Activated B cell treated with CpG ODN at 0.5 μM for 24 hours (primary cell): ENCODE results near the gene TCF7L1. TPM values are rescaled to one million over a fixed set of nuclear protein-coding genes. Genes with fewer than 3 reads are reported as not detected.
"Not testable (repeated sequence)": the region's sequence is repeated elsewhere in the genome, so short reads cannot be mapped to it uniquely, and the experiment has no call there.

Experiments used
- ATAC-seq: fragments of 200-7000 bp; cut with Tn5 transposase; one replicate; pipeline ENCODE4 v1.10.0; 2021; ENCODE audit warnings: low read depth, mild to moderate bottlenecking, moderate library complexity
- CTCF ChIA-PET: fragments of 350-600 bp; sonication (Branson Sonifier 250); formaldehyde crosslinking; loops from one replicate; lab custom pipeline; 2021; ENCODE audit warnings: antibody characterized with exemption; lab: Charles Lee
- POLR2A ChIA-PET: fragments of 350-600 bp; sonication (Branson Sonifier 250); formaldehyde crosslinking; loops from one replicate; lab custom pipeline; 2021; ENCODE audit warnings: antibody characterized with exemption; lab: Charles Lee
- DNase-seq: peaks from one replicate; pipeline ENCODE4 v3.0.0; 2022
- H3K27ac Mint-ChIP-seq: one replicate; pipeline ENCODE4 v1.8.0; 2020; ENCODE audit warnings: mixed read lengths
- H3K27me3 Mint-ChIP-seq: one replicate; pipeline ENCODE4 v1.8.0; 2021; ENCODE audit warnings: mixed read lengths
- H3K36me3 Mint-ChIP-seq: one replicate; pipeline ENCODE4 v1.8.0; 2021; ENCODE audit warnings: low read depth, mixed read lengths
- H3K4me1 Mint-ChIP-seq: one replicate; pipeline ENCODE4 v1.8.0; 2021; ENCODE audit warnings: mixed read lengths
- H3K4me3 Mint-ChIP-seq: one replicate; pipeline ENCODE4 v1.8.0; 2020; ENCODE audit warnings: mild to moderate bottlenecking, mixed read lengths
- H3K9me3 Mint-ChIP-seq: one replicate; pipeline ENCODE4 v1.8.0; 2020; ENCODE audit warnings: mixed read lengths
- CTCF ChIP-seq: fragments of 200-600 bp; IDR thresholded peaks from one replicate; pipeline ENCODE4 v1.8.0; 2022; ENCODE audit warnings: antibody characterized with exemption, mild to moderate bottlenecking
- intact Hi-C: fragments of 100-400 bp; cut with micrococcal nuclease; formaldehyde crosslinking; loops from one replicate; pipeline ENCODE4 v1.15.1; 2024
- total RNA-seq: library from RNA; stranded (reverse); gene quantifications from 2 replicates; pipeline ENCODE4 v1.2.3, GENCODE V29; 2022

Gene TCF7L1
- total RNA-seq, 1 donor from 2014 or later, result 0.07 TPM

GRCh38 chr2:85119900-85120299 is 13.3 kb upstream of the TCF7L1 start:
- DNase-seq (no peak), ATAC-seq (no peak)
- CTCF ChIA-PET, result no interaction called here
- Mint-ChIP-seq H3K4me3 (no peak overlapping the region), H3K9me3 (no peaks in the 10 kb centered on the region), H3K4me1 (no peaks in the 10 kb centered on the region), H3K27me3 (peaks cover 11% of the 10 kb centered on the region), H3K27ac (no peak overlapping the region), H3K36me3 (no peaks in the 10 kb centered on the region)
- POLR2A ChIA-PET, result no interaction called here
- no peak for TF ChIP-seq CTCF
- intact Hi-C loops, result no loop called here

- POLR2A ChIA-PET, result no interaction called here
These were observed 12.8 kb upstream of the TCF7L1 start for GRCh38 chr2:85120363-85120762.

GRCh38 chr2:85126462-85126861 is 6.7 kb upstream of the TCF7L1 start:
- not testable (repeated sequence) for H3K9me3 Mint-ChIP-seq

More at GRCh38 chr2:85120363-85120762, 12.8 kb upstream of the TCF7L1 start:
- DNase-seq (no peak), ATAC-seq (no peak)
- Mint-ChIP-seq H3K9me3 (no peaks in the 10 kb centered on the region), H3K27me3 (peaks cover 11% of the 10 kb centered on the region), H3K36me3 (no peaks in the 10 kb centered on the region), H3K4me1 (no peaks in the 10 kb centered on the region), H3K27ac (no peak overlapping the region), H3K4me3 (no peak overlapping the region)
- intact Hi-C loops, result no loop called here
- CTCF ChIA-PET, result no interaction called here
- TF ChIP-seq CTCF, result no peak

GRCh38 chr2:85129861-85130260 is 3.3 kb upstream of the TCF7L1 start:
- no peaks in the 10 kb centered on the region for H3K9me3 Mint-ChIP-seq
- peaks cover 28% of the 10 kb centered on the region for H3K27me3 Mint-ChIP-seq
- no peaks in the 10 kb centered on the region for H3K36me3 Mint-ChIP-seq
- intact Hi-C loops, result loop anchor here (5.0 kb wide), 1 partner anchor 157 kb away; no protein-coding TSS in a partner anchor
- H3K4me3 Mint-ChIP-seq, result no peak overlapping the region
- peaks cover 14% of the 10 kb centered on the region for H3K4me1 Mint-ChIP-seq
- DNase-seq (no peak), ATAC-seq (no peak)
- POLR2A ChIA-PET, result no interaction called here
- TF ChIP-seq CTCF, result no peak
- no peak overlapping the region for H3K27ac Mint-ChIP-seq
- CTCF ChIA-PET, result no interaction called here

More at GRCh38 chr2:85126462-85126861, 6.7 kb upstream of the TCF7L1 start:
- intact Hi-C loops, H3K27ac Mint-ChIP-seq, H3K4me3 Mint-ChIP-seq, H3K36me3 Mint-ChIP-seq, H3K4me1 Mint-ChIP-seq, POLR2A ChIA-PET, CTCF ChIA-PET, ATAC-seq, DNase-seq: not testable (repeated sequence)
- H3K27me3 Mint-ChIP-seq, result peaks cover 11% of the 10 kb centered on the region

- ATAC-seq (no peak), DNase-seq (no peak)
- peaks cover 14% of the 10 kb centered on the region for H3K4me1 Mint-ChIP-seq
- H3K27ac Mint-ChIP-seq, result no peak overlapping the region
- ChIA-PET CTCF (no interaction called here), POLR2A (no interaction called here)
- peaks cover 32% of the 10 kb centered on the region for H3K27me3 Mint-ChIP-seq
- no peak overlapping the region for H3K4me3 Mint-ChIP-seq
- no peaks in the 10 kb centered on the region for H3K9me3 Mint-ChIP-seq
- H3K36me3 Mint-ChIP-seq, result no peaks in the 10 kb centered on the region
- no peak for TF ChIP-seq CTCF
- intact Hi-C loops, result loop anchor here (5.0 kb wide), 1 partner anchor 157 kb away; no protein-coding TSS in a partner anchor
These were observed 2.8 kb upstream of the TCF7L1 start for GRCh38 chr2:85130407-85130806.

GRCh38 chr2:85131116-85131515 is 2.1 kb upstream of the TCF7L1 start:
- POLR2A ChIA-PET, result interaction anchor here (0.8 kb wide), 1 partner anchor 160 kb away, joined by 4 read pairs; no protein-coding TSS in a partner anchor
- H3K27me3 Mint-ChIP-seq, result peaks cover 39% of the 10 kb centered on the region
- no peak for DNase-seq
- CTCF ChIA-PET, result no interaction called here
- TF ChIP-seq CTCF, result no peak
- H3K4me1 Mint-ChIP-seq, result peaks cover 14% of the 10 kb centered on the region
- H3K36me3 Mint-ChIP-seq, result no peaks in the 10 kb centered on the region
- H3K4me3 Mint-ChIP-seq, result no peak overlapping the region
- no peaks in the 10 kb centered on the region for H3K9me3 Mint-ChIP-seq
- H3K27ac Mint-ChIP-seq, result no peak overlapping the region
- ATAC-seq, result no peak
- intact Hi-C loops, result loop anchor here (5.0 kb wide), 1 partner anchor 156 kb away; no protein-coding TSS in a partner anchor
